Measurements from ENCODE around the gene DOCK1.

Gene DOCK1

GRCh38 chr10:127245456-127245855 lies 340.2 kb downstream of the DOCK1 start:
- no peak overlapping the region for H3K9ac ChIP-seq (ENCODE audit: low read depth, low read length)
- H3K27me3 ChIP-seq (ENCODE audit: control insufficient read depth, insufficient read depth, low read length): no peaks in the 10 kb centered on the region
- no peak overlapping the region for H3K4me2 ChIP-seq (ENCODE audit: low read length)
- H3K4me3 ChIP-seq (ENCODE audit: low read length): no peak overlapping the region
- no peaks in the 10 kb centered on the region for H3K9me3 ChIP-seq (replicated peaks; ENCODE audit: low read length)
- H3K36me3 ChIP-seq (ENCODE audit: insufficient read depth, low read length): peaks cover 13% of the 10 kb centered on the region
- no peaks in the 10 kb centered on the region for H3K4me1 ChIP-seq (ENCODE audit: control insufficient read depth, insufficient read depth, low read length)

- Histone ChIP-seq H3K9ac (ENCODE audit: low read depth, low read length) (no peak overlapping the region), H3K4me2 (ENCODE audit: low read length) (no peak overlapping the region), H3K27me3 (ENCODE audit: control insufficient read depth, insufficient read depth, low read length) (no peaks in the 10 kb centered on the region), H3K4me3 (ENCODE audit: low read length) (no peak overlapping the region), H3K36me3 (ENCODE audit: insufficient read depth, low read length) (peaks cover 17% of the 10 kb centered on the region), H3K9me3 (replicated peaks; ENCODE audit: low read length) (no peaks in the 10 kb centered on the region), H3K4me1 (ENCODE audit: control insufficient read depth, insufficient read depth, low read length) (no peaks in the 10 kb centered on the region)
Measured at GRCh38 chr10:127250031-127250430, 344.8 kb downstream of the DOCK1 start.

GRCh38 chr10:127252818-127253217 lies 347.6 kb downstream of the DOCK1 start:
- Histone ChIP-seq H3K9ac (ENCODE audit: low read depth, low read length) (no peak overlapping the region), H3K4me3 (ENCODE audit: low read length) (no peak overlapping the region), H3K4me2 (ENCODE audit: low read length) (no peak overlapping the region), H3K27me3 (ENCODE audit: control insufficient read depth, insufficient read depth, low read length) (no peaks in the 10 kb centered on the region), H3K9me3 (replicated peaks; ENCODE audit: low read length) (no peaks in the 10 kb centered on the region), H3K36me3 (ENCODE audit: insufficient read depth, low read length) (peaks cover 21% of the 10 kb centered on the region), H3K4me1 (ENCODE audit: control insufficient read depth, insufficient read depth, low read length) (no peaks in the 10 kb centered on the region)

DNA sequence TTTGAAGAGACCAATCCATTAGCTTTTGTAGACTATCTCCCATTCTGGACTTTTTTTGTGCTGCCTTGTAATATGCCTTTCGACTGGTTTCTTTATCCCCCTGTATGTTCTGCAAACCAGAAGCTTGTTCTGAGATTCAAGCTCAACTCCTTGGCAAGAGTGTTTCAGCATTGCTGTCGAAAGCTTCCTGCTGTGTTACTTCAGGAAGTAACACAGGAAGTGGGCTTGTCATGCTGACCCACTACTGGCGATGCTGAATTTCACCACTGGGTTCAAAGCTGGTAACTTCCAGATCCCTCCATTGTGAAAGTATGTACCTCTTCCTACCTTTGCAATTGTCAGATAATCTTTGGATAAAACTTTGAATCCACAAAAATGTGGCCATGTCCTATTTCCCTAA lies 349.0 kb downstream of the DOCK1 start:
- Histone ChIP-seq H3K4me2 (ENCODE audit: low read length) (no peak overlapping the region), H3K9me3 (replicated peaks; ENCODE audit: low read length) (no peaks in the 10 kb centered on the region), H3K27me3 (ENCODE audit: control insufficient read depth, insufficient read depth, low read length) (no peaks in the 10 kb centered on the region), H3K4me3 (ENCODE audit: low read length) (no peak overlapping the region), H3K9ac (ENCODE audit: low read depth, low read length) (no peak overlapping the region), H3K4me1 (ENCODE audit: control insufficient read depth, insufficient read depth, low read length) (no peaks in the 10 kb centered on the region), H3K36me3 (ENCODE audit: insufficient read depth, low read length) (peaks cover 24% of the 10 kb centered on the region)

DNA sequence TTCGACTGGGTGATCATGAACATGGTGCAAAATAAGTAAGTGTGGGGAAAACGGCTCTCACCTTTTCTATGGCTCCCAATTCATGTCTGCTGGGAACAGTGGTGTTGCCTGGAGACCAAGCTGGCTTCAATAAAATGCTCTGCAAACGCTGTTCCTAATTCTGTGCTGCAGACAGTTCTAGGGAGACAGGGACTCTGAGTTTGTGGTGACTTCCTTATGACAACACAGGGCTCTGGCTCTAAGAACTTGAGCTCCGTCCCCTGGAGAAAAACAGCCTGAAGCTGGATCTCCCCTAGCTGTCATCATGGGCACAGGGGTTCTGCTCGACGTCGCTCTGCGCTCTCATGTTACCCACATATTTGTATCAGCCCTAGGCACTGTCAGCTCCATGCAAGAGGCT lies 352.2 kb downstream of the DOCK1 start:
- no peaks in the 10 kb centered on the region for H3K27me3 ChIP-seq (ENCODE audit: control insufficient read depth, insufficient read depth, low read length)
- H3K4me1 ChIP-seq (ENCODE audit: control insufficient read depth, insufficient read depth, low read length): no peaks in the 10 kb centered on the region
- H3K9ac ChIP-seq (ENCODE audit: low read depth, low read length): no peak overlapping the region
- no peak overlapping the region for H3K4me3 ChIP-seq (ENCODE audit: low read length)
- H3K9me3 ChIP-seq (replicated peaks; ENCODE audit: low read length): no peaks in the 10 kb centered on the region
- peaks cover 28% of the 10 kb centered on the region for H3K36me3 ChIP-seq (ENCODE audit: insufficient read depth, low read length)
- H3K4me2 ChIP-seq (ENCODE audit: low read length): no peak overlapping the region

- Histone ChIP-seq H3K9ac (ENCODE audit: low read depth, low read length) (no peak overlapping the region), H3K9me3 (replicated peaks; ENCODE audit: low read length) (no peaks in the 10 kb centered on the region), H3K36me3 (ENCODE audit: insufficient read depth, low read length) (peaks cover 23% of the 10 kb centered on the region)
Measured at GRCh38 chr10:127259347-127259746, 354.1 kb downstream of the DOCK1 start.

GRCh38 chr10:127262606-127263005 lies 357.4 kb downstream of the DOCK1 start:
- H3K4me2 ChIP-seq (ENCODE audit: low read length): no peak overlapping the region
- H3K4me3 ChIP-seq (ENCODE audit: low read length): no peak overlapping the region
- no peak overlapping the region for H3K9ac ChIP-seq (ENCODE audit: low read depth, low read length)
- no peaks in the 10 kb centered on the region for H3K9me3 ChIP-seq (replicated peaks; ENCODE audit: low read length)
- no peaks in the 10 kb centered on the region for H3K27me3 ChIP-seq (ENCODE audit: control insufficient read depth, insufficient read depth, low read length)
- H3K36me3 ChIP-seq (ENCODE audit: insufficient read depth, low read length): peaks cover 19% of the 10 kb centered on the region
- H3K4me1 ChIP-seq (ENCODE audit: control insufficient read depth, insufficient read depth, low read length): no peaks in the 10 kb centered on the region

More at GRCh38 chr10:127259347-127259746, 354.1 kb downstream of the DOCK1 start:
- Histone ChIP-seq H3K4me2 (ENCODE audit: low read length) (no peak overlapping the region), H3K4me1 (ENCODE audit: control insufficient read depth, insufficient read depth, low read length) (no peaks in the 10 kb centered on the region), H3K4me3 (ENCODE audit: low read length) (no peak overlapping the region), H3K27me3 (ENCODE audit: control insufficient read depth, insufficient read depth, low read length) (no peaks in the 10 kb centered on the region)

- H3K4me2 ChIP-seq (ENCODE audit: low read length): no peak overlapping the region
- H3K4me3 ChIP-seq (ENCODE audit: low read length): no peak overlapping the region
- H3K9me3 ChIP-seq (replicated peaks; ENCODE audit: low read length): no peaks in the 10 kb centered on the region
- no peaks in the 10 kb centered on the region for H3K27me3 ChIP-seq (ENCODE audit: control insufficient read depth, insufficient read depth, low read length)
- H3K36me3 ChIP-seq (ENCODE audit: insufficient read depth, low read length): no peaks in the 10 kb centered on the region
- H3K4me1 ChIP-seq (ENCODE audit: control insufficient read depth, insufficient read depth, low read length): no peaks in the 10 kb centered on the region
- no peak overlapping the region for H3K9ac ChIP-seq (ENCODE audit: low read depth, low read length)
Measured at GRCh38 chr10:127265288-127265687, 360.1 kb downstream of the DOCK1 start.

GRCh38 chr10:127266431-127266830 lies 361.2 kb downstream of the DOCK1 start:
- no peaks in the 10 kb centered on the region for H3K4me1 ChIP-seq (ENCODE audit: control insufficient read depth, insufficient read depth, low read length)
- no peaks in the 10 kb centered on the region for H3K36me3 ChIP-seq (ENCODE audit: insufficient read depth, low read length)
- no peak overlapping the region for H3K9ac ChIP-seq (ENCODE audit: low read depth, low read length)

GRCh38 chr10:127267442-127267841 lies 362.2 kb downstream of the DOCK1 start:
- Histone ChIP-seq H3K4me3 (ENCODE audit: low read length) (no peak overlapping the region), H3K27me3 (ENCODE audit: control insufficient read depth, insufficient read depth, low read length) (no peaks in the 10 kb centered on the region), H3K9ac (ENCODE audit: low read depth, low read length) (no peak overlapping the region), H3K9me3 (replicated peaks; ENCODE audit: low read length) (no peaks in the 10 kb centered on the region), H3K4me2 (ENCODE audit: low read length) (no peak overlapping the region), H3K36me3 (ENCODE audit: insufficient read depth, low read length) (no peaks in the 10 kb centered on the region), H3K4me1 (ENCODE audit: control insufficient read depth, insufficient read depth, low read length) (no peaks in the 10 kb centered on the region)

More at GRCh38 chr10:127266431-127266830, 361.2 kb downstream of the DOCK1 start:
- Histone ChIP-seq H3K4me2 (ENCODE audit: low read length) (no peak overlapping the region), H3K4me3 (ENCODE audit: low read length) (no peak overlapping the region), H3K9me3 (replicated peaks; ENCODE audit: low read length) (no peaks in the 10 kb centered on the region), H3K27me3 (ENCODE audit: control insufficient read depth, insufficient read depth, low read length) (no peaks in the 10 kb centered on the region)

- Histone ChIP-seq H3K36me3 (ENCODE audit: insufficient read depth, low read length) (no peaks in the 10 kb centered on the region), H3K27me3 (ENCODE audit: control insufficient read depth, insufficient read depth, low read length) (no peaks in the 10 kb centered on the region), H3K4me3 (ENCODE audit: low read length) (no peak overlapping the region), H3K4me2 (ENCODE audit: low read length) (no peak overlapping the region), H3K9me3 (replicated peaks; ENCODE audit: low read length) (no peaks in the 10 kb centered on the region), H3K9ac (ENCODE audit: low read depth, low read length) (no peak overlapping the region), H3K4me1 (ENCODE audit: control insufficient read depth, insufficient read depth, low read length) (no peaks in the 10 kb centered on the region)
Measured at GRCh38 chr10:127272076-127272475, 366.8 kb downstream of the DOCK1 start.

DNA sequence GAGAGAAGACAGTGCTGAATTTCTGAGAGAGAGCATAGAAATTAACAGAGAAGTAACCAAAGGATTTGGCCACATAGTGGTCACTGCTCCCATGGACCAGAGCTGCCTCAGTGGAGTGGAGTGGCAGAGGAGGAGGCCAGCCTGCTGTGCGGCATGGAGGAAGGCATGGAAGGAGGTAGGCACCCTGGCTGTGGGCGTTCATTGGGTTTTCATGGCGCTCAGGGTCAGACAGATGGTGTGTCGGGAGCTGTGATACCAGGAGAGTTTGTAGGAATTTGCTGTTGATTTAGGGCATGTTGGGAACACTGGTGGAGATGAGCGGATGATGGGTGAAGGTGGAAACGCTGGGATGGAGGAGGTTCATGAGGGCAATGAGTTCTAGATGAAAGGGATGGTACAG lies 370.0 kb downstream of the DOCK1 start:
- Histone ChIP-seq H3K36me3 (ENCODE audit: insufficient read depth, low read length) (no peaks in the 10 kb centered on the region), H3K9ac (ENCODE audit: low read depth, low read length) (no peak overlapping the region), H3K9me3 (replicated peaks; ENCODE audit: low read length) (no peaks in the 10 kb centered on the region), H3K27me3 (ENCODE audit: control insufficient read depth, insufficient read depth, low read length) (no peaks in the 10 kb centered on the region), H3K4me1 (ENCODE audit: control insufficient read depth, insufficient read depth, low read length) (peaks cover 7% of the 10 kb centered on the region), H3K4me3 (ENCODE audit: low read length) (no peak overlapping the region), H3K4me2 (ENCODE audit: low read length) (no peak overlapping the region)

Measured in skeletal muscle satellite cell (primary cell).